Fibroblast of villous mesenchyme (primary cell): ENCODE data around the gene SYNC. TPM values are rescaled to one million over a fixed set of nuclear protein-coding genes. Genes with fewer than 3 reads are reported as not detected.

Experiments
- DNase-seq: peaks from one replicate; pipeline ENCODE4 v3.0.0-alpha.2; 2010; ENCODE audit warnings: low read depth
- H3K4me3 ChIP-seq: 2 replicates; pipeline ENCODE4 v1.5.1; 2011; ENCODE audit warnings: low read depth, mild to moderate bottlenecking, low read length
- total RNA-seq: library from RNA; depleted of rRNA; stranded (reverse); fragments of >200 nt; gene quantifications from 2 replicates; pipeline ENCODE4 v1.2.3, GENCODE V29; 2012
- TF ChIP-seq, protein P1 (sequence below): IDR thresholded peaks from 2 replicates; pipeline ENCODE4 v1.5.1; 2012; ENCODE audit warnings: low read depth, mild to moderate bottlenecking, low read length; ENCODE audit not compliant: insufficient read depth

Gene SYNC
- total RNA-seq, 1 donor = 72.5 TPM

DNA sequence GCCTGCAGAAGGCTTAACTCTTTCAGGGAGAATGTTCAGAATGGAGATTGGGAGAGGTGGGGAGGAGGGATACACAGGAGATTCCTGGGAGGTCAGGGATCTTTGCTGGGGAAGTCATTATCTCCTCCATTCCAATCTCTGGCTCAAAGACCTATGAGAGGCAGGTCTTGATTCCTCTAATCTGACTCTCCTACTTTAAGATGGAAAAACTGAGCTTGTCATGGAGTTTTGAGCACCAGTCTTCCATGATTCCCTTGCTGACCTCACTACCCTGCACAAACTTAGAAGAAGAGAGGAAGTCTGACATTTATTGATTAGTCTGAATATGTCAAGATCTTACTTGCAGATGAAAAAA is 41.5 kb upstream of the SYNC start:
- H3K4me3 ChIP-seq = no peak overlapping the region
- TF ChIP-seq, protein P1, sequence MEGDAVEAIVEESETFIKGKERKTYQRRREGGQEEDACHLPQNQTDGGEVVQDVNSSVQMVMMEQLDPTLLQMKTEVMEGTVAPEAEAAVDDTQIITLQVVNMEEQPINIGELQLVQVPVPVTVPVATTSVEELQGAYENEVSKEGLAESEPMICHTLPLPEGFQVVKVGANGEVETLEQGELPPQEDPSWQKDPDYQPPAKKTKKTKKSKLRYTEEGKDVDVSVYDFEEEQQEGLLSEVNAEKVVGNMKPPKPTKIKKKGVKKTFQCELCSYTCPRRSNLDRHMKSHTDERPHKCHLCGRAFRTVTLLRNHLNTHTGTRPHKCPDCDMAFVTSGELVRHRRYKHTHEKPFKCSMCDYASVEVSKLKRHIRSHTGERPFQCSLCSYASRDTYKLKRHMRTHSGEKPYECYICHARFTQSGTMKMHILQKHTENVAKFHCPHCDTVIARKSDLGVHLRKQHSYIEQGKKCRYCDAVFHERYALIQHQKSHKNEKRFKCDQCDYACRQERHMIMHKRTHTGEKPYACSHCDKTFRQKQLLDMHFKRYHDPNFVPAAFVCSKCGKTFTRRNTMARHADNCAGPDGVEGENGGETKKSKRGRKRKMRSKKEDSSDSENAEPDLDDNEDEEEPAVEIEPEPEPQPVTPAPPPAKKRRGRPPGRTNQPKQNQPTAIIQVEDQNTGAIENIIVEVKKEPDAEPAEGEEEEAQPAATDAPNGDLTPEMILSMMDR = no peak
- no peak for DNase-seq

DNA sequence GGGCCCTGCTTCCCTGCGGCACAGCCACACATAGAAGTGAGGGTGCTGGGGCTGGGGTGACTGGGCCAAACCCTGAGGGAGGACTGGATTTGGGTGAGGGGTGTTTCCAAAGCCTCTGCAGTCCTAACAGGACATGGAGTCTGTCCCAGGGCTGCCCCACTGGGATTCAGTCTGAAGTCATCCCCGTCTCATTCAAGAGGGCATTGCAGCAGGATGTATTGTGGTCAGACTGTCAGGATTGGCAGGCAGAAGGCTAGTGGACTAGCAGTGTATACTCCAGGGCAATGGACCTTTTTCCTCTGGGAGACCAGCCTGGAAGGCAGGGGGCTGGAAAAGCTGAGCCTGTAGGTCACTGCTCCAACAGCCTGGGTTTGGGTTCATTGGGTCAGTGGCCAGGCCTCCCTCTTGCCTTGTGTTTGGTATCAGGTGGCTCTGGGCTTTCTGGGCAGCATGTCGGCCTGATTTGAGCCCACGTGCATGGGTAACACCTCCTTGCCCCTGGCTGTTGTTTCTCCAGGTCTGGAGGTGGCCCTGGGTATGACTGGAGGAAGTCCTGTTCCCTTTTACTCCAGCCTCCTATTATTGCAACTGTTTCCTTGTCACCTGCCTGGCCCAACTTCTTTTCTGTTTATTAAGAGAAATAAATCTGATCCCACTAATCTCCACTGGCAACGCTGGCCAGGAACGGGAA is 41.0 kb upstream of the SYNC start:
- DNase-seq = no peak

DNA sequence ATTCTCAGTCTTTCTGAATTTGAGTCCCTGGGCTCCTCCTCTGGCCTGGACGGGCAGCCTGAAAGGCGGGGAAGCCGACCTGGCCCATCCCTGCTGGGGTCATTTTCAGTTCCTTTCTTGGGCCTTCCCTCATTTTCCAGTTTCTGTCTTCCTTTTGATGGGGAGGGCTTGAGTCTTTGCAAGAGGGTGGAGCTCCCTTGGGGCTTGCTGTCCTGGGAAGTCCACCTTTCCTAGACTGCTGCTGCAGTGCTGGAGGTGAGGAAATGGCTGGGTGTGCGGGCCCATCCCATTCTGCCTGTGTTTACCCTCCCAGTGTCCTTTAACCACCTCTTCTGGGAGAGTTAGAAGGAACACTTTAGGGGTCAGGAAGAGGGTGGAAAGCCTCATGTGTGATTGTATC is 40.4 kb upstream of the SYNC start:
- TF ChIP-seq, protein P1 = no peak
- H3K4me3 ChIP-seq = no peak overlapping the region
- DNase-seq = no peak

More for the DNA sequence above, 41.0 kb upstream of the SYNC start:
- TF ChIP-seq, protein P1 = no peak
- no peak overlapping the region for H3K4me3 ChIP-seq

DNA sequence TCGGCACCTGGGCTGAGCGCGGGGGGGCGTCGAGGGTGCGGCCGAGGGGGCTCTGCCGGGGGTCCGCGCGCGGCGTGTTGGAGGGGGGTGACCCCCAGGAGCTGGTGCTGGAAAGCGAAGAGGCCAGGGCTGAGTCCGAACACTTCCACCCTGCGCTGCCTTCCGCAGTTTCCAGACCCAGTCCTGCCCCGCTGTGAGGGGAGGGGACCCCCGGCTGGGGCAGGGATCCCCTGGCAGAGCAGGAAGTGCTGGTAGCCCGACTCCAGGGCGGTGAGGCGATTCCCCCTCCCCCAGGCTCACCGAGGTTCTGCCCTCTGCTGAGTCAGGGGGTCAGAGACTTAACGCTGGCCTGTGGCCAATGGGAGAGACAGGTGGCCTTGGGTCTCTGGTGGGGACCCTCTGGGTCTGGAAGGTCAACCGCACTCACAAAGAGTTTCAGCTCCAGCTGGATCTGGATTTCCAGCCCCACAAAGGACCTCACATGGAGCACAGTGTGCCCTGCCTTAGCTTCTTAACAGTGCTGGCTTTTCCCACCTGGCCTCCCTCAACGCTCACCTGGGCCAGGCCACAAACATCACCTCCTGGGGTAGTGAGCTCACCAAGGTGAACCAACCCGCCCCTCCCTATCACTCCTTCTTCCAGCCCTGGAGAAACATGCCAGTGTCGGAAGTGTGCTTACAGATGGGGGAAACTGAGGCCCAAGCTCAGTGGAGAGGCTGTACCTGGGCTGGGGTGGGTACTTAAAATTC is 39.8 kb upstream of the SYNC start:
- TF ChIP-seq, protein P1 = no peak
- H3K4me3 ChIP-seq = peak overlapping the region; percentile 58
- no peak for DNase-seq

DNA sequence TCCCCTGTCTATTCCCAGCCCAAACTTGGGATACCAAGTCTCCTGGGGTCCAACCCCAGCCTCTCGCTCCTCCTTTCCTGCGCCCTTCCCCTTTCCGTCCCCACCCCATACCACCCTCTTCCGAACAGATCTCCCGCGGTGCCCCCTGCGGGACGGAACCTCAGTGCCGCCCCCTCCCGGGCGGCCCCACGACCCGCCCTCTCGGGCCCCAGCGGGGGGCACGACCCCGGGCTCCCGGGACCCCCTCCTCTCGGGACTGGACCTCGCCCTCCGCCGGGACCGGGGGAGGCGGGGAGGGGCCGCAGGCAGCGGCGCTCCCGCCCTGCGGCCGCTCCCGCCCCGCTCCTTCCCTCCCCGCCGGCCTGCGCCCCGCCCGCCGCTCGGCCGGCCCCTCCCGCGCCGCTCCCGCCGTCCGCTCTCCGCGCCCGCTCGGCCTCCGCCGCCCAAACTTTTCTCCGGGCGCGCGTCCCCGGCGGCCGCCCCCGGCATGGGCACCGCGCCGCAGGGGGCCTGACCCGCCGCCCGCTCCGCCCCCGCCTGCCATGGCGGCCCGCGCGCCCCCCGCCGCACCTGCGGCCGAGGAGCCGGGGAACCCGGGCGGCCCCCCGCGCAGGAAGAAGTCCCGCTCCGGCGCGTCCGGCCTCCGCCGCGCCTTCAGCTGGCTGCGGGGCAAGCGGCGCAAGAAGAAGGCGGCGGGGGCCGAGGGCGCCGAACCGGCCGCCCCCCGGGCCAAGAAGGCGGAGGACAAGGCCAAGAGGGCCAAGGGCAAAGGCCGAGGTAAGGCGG is 39.0 kb upstream of the SYNC start:
- DNase-seq = no peak
- peak overlapping the region; percentile 58 for H3K4me3 ChIP-seq
- TF ChIP-seq, protein P1 = peak; percentile 43

DNA sequence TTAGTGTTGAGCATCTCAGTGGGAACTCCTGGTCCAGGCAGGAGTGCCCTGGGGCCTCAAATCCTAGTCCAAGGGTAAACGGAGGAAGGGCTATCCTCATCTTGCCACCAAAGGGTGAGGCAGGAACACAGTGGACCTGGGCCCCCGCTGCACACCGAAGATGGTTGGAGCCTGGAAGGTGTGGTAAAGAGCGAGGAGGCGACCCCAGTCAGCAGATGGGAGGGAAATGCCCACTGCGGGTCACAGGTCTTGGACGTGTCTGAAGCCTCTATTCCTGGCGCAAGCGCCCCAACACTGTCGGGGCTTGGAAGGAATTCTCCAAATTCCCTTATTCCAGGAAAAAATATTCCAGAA is 38.5 kb upstream of the SYNC start:
- TF ChIP-seq, protein P1 = no peak
- DNase-seq = no peak
- peak overlapping the region; percentile 58 for H3K4me3 ChIP-seq
